NOMO-1 (cell line): ENCODE measurements around the gene ACOXL.

Experiments used
- DNase-seq, 2 experiments: peaks; one replicate each; lab custom pipeline; 2025; ENCODE audit not compliant: unreplicated experiment in 2 of 2; lab: John Stamatoyannopoulos, UW

ACOXL gene

GRCh38 chr2:110993557-110994231 lies 261.3 kb downstream of the ACOXL start:
- peak; percentile 74 to 97 for DNase-seq

- DNase-seq, result peak; percentile 92 to 97
These were observed 262.0 kb downstream of the ACOXL start for GRCh38 chr2:110994250-110994961.

GRCh38 chr2:110995911-110996310 lies 263.5 kb downstream of the ACOXL start:
- no peak for DNase-seq

GRCh38 chr2:110997331-110998045 lies 265.1 kb downstream of the ACOXL start:
- DNase-seq, result peak; percentile 5 to 20

GRCh38 chr2:110998311-110998710 lies 265.9 kb downstream of the ACOXL start:
- DNase-seq, result no peak

GRCh38 chr2:110999626-111000025 lies 267.3 kb downstream of the ACOXL start:
- DNase-seq, result no peak

GRCh38 chr2:111005307-111005706 lies 272.9 kb downstream of the ACOXL start:
- no peak for DNase-seq

- no peak for DNase-seq
These were observed 273.4 kb downstream of the ACOXL start for GRCh38 chr2:111005821-111006220.

- peak in 1 of 2 experiments; percentile 39 for DNase-seq
These were observed 275.6 kb downstream of the ACOXL start for GRCh38 chr2:111007757-111008688.

- no peak for DNase-seq
These were observed 278.8 kb downstream of the ACOXL start for GRCh38 chr2:111011218-111011617.

GRCh38 chr2:111015283-111015995 lies 283.1 kb downstream of the ACOXL start:
- DNase-seq, result no peak

GRCh38 chr2:111017034-111017622 lies 284.8 kb downstream of the ACOXL start:
- DNase-seq, result no peak

- no peak for DNase-seq
These were observed 285.5 kb downstream of the ACOXL start for GRCh38 chr2:111017909-111018308.

- no peak for DNase-seq
These were observed 287.0 kb downstream of the ACOXL start for GRCh38 chr2:111019381-111019780.

GRCh38 chr2:111022633-111023032 lies 290.3 kb downstream of the ACOXL start:
- DNase-seq, result peak; percentile 76 to 86

- DNase-seq, result no peak
These were observed 292.1 kb downstream of the ACOXL start for GRCh38 chr2:111024496-111024895.

GRCh38 chr2:111025288-111025687 lies 292.9 kb downstream of the ACOXL start:
- no peak for DNase-seq

GRCh38 chr2:111028720-111029119 lies 296.3 kb downstream of the ACOXL start:
- DNase-seq, result no peak

GRCh38 chr2:111029181-111029927 lies 297.0 kb downstream of the ACOXL start:
- DNase-seq, result peak; percentile 37 to 51
